Memory B cell (primary cell): ENCODE data around the gene TMEM184C.

Experiments used
- ATAC-seq: fragments of 150-1000 bp; cut with Tn5 transposase; 2 replicates; pipeline ENCODE4 v1.10.0; 2021; ENCODE audit warnings: low read depth, mild to moderate bottlenecking, moderate library complexity
- DNase-seq, 2 donors: peaks; one replicate each; pipeline ENCODE4 v3.0.0; 2022; ENCODE audit warnings: low spot score in 2 of 2
- H3K27ac Mint-ChIP-seq: one replicate; pipeline ENCODE4 v1.8.0; 2022; ENCODE audit warnings: mild to moderate bottlenecking, moderate library complexity, mixed read lengths
- H3K27me3 Mint-ChIP-seq: one replicate; pipeline ENCODE4 v1.8.0; 2022; ENCODE audit warnings: mixed read lengths
- H3K36me3 Mint-ChIP-seq: one replicate; pipeline ENCODE4 v1.8.0; 2022; ENCODE audit warnings: mild to moderate bottlenecking, mixed read lengths
- H3K4me1 Mint-ChIP-seq: one replicate; pipeline ENCODE4 v1.8.0; 2022; ENCODE audit warnings: mixed read lengths
- H3K4me3 Mint-ChIP-seq: one replicate; pipeline ENCODE4 v1.8.0; 2022; ENCODE audit warnings: mild to moderate bottlenecking, moderate library complexity, mixed read lengths
- H3K9me3 Mint-ChIP-seq: one replicate; pipeline ENCODE4 v1.8.0; 2022; ENCODE audit warnings: mixed read lengths

The TMEM184C gene

GRCh38 chr4:147620315-147620714, 3.1 kb downstream of the TMEM184C start:
- H3K4me3 Mint-ChIP-seq, result peak overlapping the region; percentile 19

GRCh38 chr4:147625733-147626132, 8.5 kb downstream of the TMEM184C start:
- no peak for ATAC-seq
- peaks cover 30% of the 10 kb centered on the region for H3K36me3 Mint-ChIP-seq
- peaks cover 6% of the 10 kb centered on the region for H3K4me1 Mint-ChIP-seq
- H3K4me3 Mint-ChIP-seq, result no peak overlapping the region
- H3K9me3 Mint-ChIP-seq, result no peaks in the 10 kb centered on the region
- no peaks in the 10 kb centered on the region for H3K27me3 Mint-ChIP-seq
- no peak overlapping the region for H3K27ac Mint-ChIP-seq
- DNase-seq, result no peak

More at GRCh38 chr4:147620315-147620714, 3.1 kb downstream of the TMEM184C start:
- ATAC-seq (no peak), DNase-seq (no peak)
- Mint-ChIP-seq H3K27ac (peak overlapping the region; percentile 11), H3K4me1 (peaks cover 21% of the 10 kb centered on the region), H3K27me3 (no peaks in the 10 kb centered on the region), H3K9me3 (no peaks in the 10 kb centered on the region), H3K36me3 (peaks cover 21% of the 10 kb centered on the region)

GRCh38 chr4:147626903-147627302, 9.7 kb downstream of the TMEM184C start:
- peaks cover 2% of the 10 kb centered on the region for H3K4me1 Mint-ChIP-seq
- H3K36me3 Mint-ChIP-seq, result peaks cover 27% of the 10 kb centered on the region
- H3K27me3 Mint-ChIP-seq, result no peaks in the 10 kb centered on the region
- DNase-seq (no peak), ATAC-seq (no peak)
- H3K27ac Mint-ChIP-seq, result no peak overlapping the region
- no peaks in the 10 kb centered on the region for H3K9me3 Mint-ChIP-seq
- H3K4me3 Mint-ChIP-seq, result no peak overlapping the region

- Mint-ChIP-seq H3K27me3 (no peaks in the 10 kb centered on the region), H3K4me3 (no peak overlapping the region)
Measured at GRCh38 chr4:147628415-147628814, 11.2 kb downstream of the TMEM184C start.

GRCh38 chr4:147629783-147630730, 12.9 kb downstream of the TMEM184C start:
- DNase-seq, result no peak
- Mint-ChIP-seq H3K4me3 (no peak overlapping the region), H3K27me3 (no peaks in the 10 kb centered on the region), H3K4me1 (no peaks in the 10 kb centered on the region), H3K9me3 (no peaks in the 10 kb centered on the region), H3K27ac (no peak overlapping the region), H3K36me3 (peaks cover 36% of the 10 kb centered on the region)
- ATAC-seq, result no peak

More at GRCh38 chr4:147628415-147628814, 11.2 kb downstream of the TMEM184C start:
- H3K27ac Mint-ChIP-seq, result no peak overlapping the region
- H3K4me1 Mint-ChIP-seq, result no peaks in the 10 kb centered on the region
- DNase-seq, result no peak
- no peak for ATAC-seq
- H3K36me3 Mint-ChIP-seq, result peaks cover 27% of the 10 kb centered on the region
- no peaks in the 10 kb centered on the region for H3K9me3 Mint-ChIP-seq

GRCh38 chr4:147633113-147633512, 15.9 kb downstream of the TMEM184C start:
- peaks cover 3% of the 10 kb centered on the region for H3K9me3 Mint-ChIP-seq
- DNase-seq, result no peak
- peaks cover 40% of the 10 kb centered on the region for H3K36me3 Mint-ChIP-seq
- no peak for ATAC-seq
- no peaks in the 10 kb centered on the region for H3K4me1 Mint-ChIP-seq
- no peak overlapping the region for H3K27ac Mint-ChIP-seq
- no peaks in the 10 kb centered on the region for H3K27me3 Mint-ChIP-seq
- no peak overlapping the region for H3K4me3 Mint-ChIP-seq

GRCh38 chr4:147633643-147634042, 16.4 kb downstream of the TMEM184C start:
- DNase-seq, result no peak
- peaks cover 39% of the 10 kb centered on the region for H3K36me3 Mint-ChIP-seq
- peaks cover 2% of the 10 kb centered on the region for H3K4me1 Mint-ChIP-seq
- no peaks in the 10 kb centered on the region for H3K27me3 Mint-ChIP-seq
- no peak overlapping the region for H3K27ac Mint-ChIP-seq
- no peak overlapping the region for H3K4me3 Mint-ChIP-seq
- H3K9me3 Mint-ChIP-seq, result peaks cover 3% of the 10 kb centered on the region
- ATAC-seq, result no peak

- Mint-ChIP-seq H3K9me3 (peaks cover 3% of the 10 kb centered on the region), H3K4me3 (no peak overlapping the region), H3K36me3 (peaks cover 43% of the 10 kb centered on the region), H3K4me1 (peaks cover 11% of the 10 kb centered on the region), H3K27ac (no peak overlapping the region), H3K27me3 (no peaks in the 10 kb centered on the region)
- no peak for ATAC-seq
- DNase-seq, result no peak
Measured at GRCh38 chr4:147635348-147635747, 18.2 kb downstream of the TMEM184C start.

- DNase-seq (no peak), ATAC-seq (no peak)
- peak overlapping the region; percentile 67 for H3K27ac Mint-ChIP-seq
- H3K27me3 Mint-ChIP-seq, result no peaks in the 10 kb centered on the region
- peaks cover 52% of the 10 kb centered on the region for H3K36me3 Mint-ChIP-seq
- peaks cover 3% of the 10 kb centered on the region for H3K9me3 Mint-ChIP-seq
- H3K4me3 Mint-ChIP-seq, result no peak overlapping the region
- peaks cover 14% of the 10 kb centered on the region for H3K4me1 Mint-ChIP-seq
Measured at GRCh38 chr4:147638365-147638764, 21.2 kb downstream of the TMEM184C start.

GRCh38 chr4:147638942-147639341, 21.7 kb downstream of the TMEM184C start:
- Mint-ChIP-seq H3K4me1 (peaks cover 14% of the 10 kb centered on the region), H3K4me3 (no peak overlapping the region), H3K36me3 (peaks cover 49% of the 10 kb centered on the region), H3K9me3 (peaks cover 3% of the 10 kb centered on the region), H3K27me3 (no peaks in the 10 kb centered on the region), H3K27ac (peak overlapping the region; percentile 29)
- ATAC-seq (no peak), DNase-seq (no peak)

GRCh38 chr4:147639388-147639787, 22.2 kb downstream of the TMEM184C start:
- DNase-seq (no peak), ATAC-seq (no peak)
- H3K27me3 Mint-ChIP-seq, result no peaks in the 10 kb centered on the region
- peaks cover 14% of the 10 kb centered on the region for H3K4me1 Mint-ChIP-seq
- H3K27ac Mint-ChIP-seq, result peak overlapping the region; percentile 29
- peaks cover 45% of the 10 kb centered on the region for H3K36me3 Mint-ChIP-seq
- H3K9me3 Mint-ChIP-seq, result peaks cover 3% of the 10 kb centered on the region
- no peak overlapping the region for H3K4me3 Mint-ChIP-seq

GRCh38 chr4:147640331-147640730, 23.1 kb downstream of the TMEM184C start:
- no peak overlapping the region for H3K4me3 Mint-ChIP-seq
- H3K27ac Mint-ChIP-seq, result peak overlapping the region; percentile 29
- no peak for ATAC-seq
- peaks cover 40% of the 10 kb centered on the region for H3K36me3 Mint-ChIP-seq
- H3K4me1 Mint-ChIP-seq, result peaks cover 14% of the 10 kb centered on the region
- no peaks in the 10 kb centered on the region for H3K27me3 Mint-ChIP-seq
- peaks cover 3% of the 10 kb centered on the region for H3K9me3 Mint-ChIP-seq
- DNase-seq, result no peak

GRCh38 chr4:147643616-147644015, 26.4 kb downstream of the TMEM184C start:
- Mint-ChIP-seq H3K9me3 (no peaks in the 10 kb centered on the region), H3K4me3 (no peak overlapping the region), H3K4me1 (peaks cover 11% of the 10 kb centered on the region), H3K36me3 (peaks cover 32% of the 10 kb centered on the region), H3K27me3 (no peaks in the 10 kb centered on the region), H3K27ac (no peak overlapping the region)
- DNase-seq, result no peak
- ATAC-seq, result no peak

- DNase-seq, result no peak
- Mint-ChIP-seq H3K9me3 (no peaks in the 10 kb centered on the region), H3K27ac (peak overlapping the region; percentile 14), H3K27me3 (no peaks in the 10 kb centered on the region), H3K4me1 (peaks cover 9% of the 10 kb centered on the region), H3K4me3 (no peak overlapping the region), H3K36me3 (peaks cover 35% of the 10 kb centered on the region)
- no peak for ATAC-seq
Measured at GRCh38 chr4:147644471-147644870, 27.3 kb downstream of the TMEM184C start.
